Activated CD8-positive, alpha-beta memory T cell treated with anti-CD3 and anti-CD28 coated beads, Interleukin-2, amount 50 U/mL, for 48 hours (primary cell): ENCODE data around the gene NFKBIZ.

Source experiments
- DNase-seq: peaks from one replicate; pipeline ENCODE4 v3.0.0-alpha.2; 2020

The NFKBIZ gene

GRCh38 chr3:101848754-101849713 lies at the start of gene NFKBIZ:
Gene NFKBIZ (plus strand): TSS chr3:101849514. CDS start chr3:101849629, 115 bp downstream.
- peak; percentile 94 for DNase-seq

GRCh38 chr3:101801174-101801573 lies 48.1 kb upstream of the NFKBIZ start:
- DNase-seq: no peak

DNA sequence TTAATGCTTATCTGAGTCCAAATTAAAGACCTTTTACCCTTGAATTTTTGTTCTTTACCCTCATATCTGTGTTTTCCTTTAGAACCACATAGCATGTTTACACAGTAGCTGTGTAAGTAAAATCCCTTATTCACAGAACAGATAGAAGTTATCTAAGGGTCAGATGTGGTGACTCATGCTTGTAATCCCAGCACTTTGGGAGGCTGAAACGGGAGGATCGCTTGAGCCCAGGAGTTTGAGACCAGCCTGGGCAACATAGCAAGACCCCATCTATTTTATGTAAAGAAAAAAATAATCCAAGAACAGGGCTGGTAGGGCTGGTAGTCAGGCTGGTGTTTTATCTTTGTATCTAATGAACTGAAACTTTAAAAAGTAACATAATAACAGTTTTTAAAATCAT lies 47.1 kb upstream of the NFKBIZ start:
- DNase-seq: no peak

DNA sequence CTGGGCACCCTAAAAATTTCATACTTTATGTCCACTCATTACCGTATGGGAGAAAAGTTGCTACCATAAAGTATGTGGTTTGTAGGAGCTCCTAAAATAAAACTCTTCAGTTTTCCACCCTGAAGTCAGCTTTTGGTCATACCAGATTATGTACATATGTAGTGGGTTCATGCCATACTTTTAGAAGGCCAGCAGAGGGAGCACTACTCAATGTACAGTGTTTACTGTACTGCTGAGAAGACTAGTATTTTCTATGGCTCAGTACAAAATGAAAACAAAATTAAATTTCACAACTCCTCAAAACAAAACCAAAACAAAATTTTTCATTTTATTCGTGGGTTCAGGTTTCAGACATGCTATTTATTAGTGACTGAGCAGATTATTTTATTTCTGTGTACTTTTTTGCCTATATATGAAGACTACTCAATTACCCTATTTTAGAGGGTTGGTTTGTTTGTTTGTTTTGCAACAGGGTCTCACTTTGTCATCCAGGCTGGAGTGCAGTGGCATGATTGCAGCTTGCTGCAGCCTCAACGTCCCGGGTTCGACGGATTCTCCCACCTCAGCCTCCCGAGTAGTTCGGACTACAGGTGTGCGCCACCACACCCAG lies 46.0 kb upstream of the NFKBIZ start:
- DNase-seq: no peak

DNA sequence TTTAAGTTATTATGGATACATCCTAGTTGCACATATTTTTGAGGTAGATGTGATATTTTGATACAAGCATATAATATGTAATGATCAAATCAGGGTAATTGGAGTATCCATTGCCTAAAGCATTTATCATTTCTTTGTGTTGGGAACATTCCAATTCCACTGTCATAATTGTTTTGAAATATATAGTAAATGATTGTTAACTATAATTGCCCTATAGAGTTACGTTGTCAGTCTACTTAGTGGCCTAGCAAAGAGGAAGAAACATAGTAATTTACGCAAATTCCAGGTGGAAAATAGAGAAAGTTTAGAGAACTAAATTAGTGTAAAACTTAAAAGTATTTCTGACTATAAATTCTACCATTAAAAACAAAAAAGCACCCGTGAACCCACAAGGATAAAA lies 45.4 kb upstream of the NFKBIZ start:
- no peak for DNase-seq

- DNase-seq: no peak
Observed at GRCh38 chr3:101806491-101806890, 42.8 kb upstream of the NFKBIZ start.

- no peak for DNase-seq
Observed at GRCh38 chr3:101807888-101808287, 41.4 kb upstream of the NFKBIZ start.

DNA sequence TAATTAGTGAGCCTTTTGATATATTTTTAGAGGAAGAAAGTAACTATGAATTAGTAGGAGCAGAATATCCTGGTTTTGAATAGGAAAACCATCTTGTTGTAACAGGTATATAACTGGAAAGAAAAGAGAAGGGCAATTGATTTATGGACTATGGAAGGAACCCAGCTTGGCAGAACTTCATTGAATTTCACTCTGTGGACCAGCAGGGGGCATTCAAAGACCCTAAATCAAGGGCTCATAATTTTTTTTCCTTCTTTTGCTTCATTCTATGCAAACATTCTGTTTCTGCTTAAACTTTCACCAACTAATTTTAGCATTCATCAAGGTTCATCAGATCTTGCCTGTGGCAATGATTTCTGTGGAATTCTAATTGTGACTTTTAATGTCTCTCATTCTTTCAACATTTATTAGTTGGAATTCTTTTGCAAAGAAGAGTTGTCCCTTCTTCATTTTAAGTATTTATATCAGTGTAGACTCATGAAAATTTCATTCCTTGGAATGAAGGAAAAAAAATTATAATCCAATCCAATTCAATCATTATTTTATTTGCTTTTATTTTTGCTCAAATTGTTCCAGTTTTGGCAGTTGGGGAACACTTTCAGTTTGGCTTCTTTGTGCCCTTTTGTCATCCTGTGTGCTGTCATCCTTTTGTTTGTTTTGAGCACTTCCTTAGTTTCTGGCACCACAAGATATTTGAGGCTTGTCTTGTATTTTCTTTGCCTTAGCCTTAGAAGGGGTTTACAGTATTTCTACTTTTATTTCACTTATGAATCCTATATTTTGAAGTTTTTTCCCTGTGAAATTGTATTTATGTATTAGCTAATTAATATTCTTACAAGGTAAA lies 39.9 kb upstream of the NFKBIZ start:
- DNase-seq: no peak

DNA sequence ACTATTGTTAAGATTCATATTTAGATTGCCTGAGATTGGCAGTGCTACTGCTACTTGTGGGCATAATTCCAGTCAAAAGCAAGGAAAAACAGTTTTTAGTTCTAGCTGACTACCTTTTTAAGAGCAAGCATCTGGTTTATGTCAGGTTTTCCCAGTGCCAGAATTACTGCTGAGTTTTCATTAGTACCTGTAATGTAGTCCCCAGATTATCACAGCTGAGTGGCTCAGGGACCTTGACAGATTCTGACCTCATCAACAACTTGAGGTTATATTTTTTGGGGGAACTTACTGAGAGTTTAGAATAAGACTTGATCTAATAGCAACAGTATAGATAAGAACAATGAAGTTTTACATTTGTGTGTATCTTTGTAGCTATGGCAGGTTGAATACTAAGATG lies 39.3 kb upstream of the NFKBIZ start:
- DNase-seq: no peak

- no peak for DNase-seq
Observed at GRCh38 chr3:101811875-101812274, 37.4 kb upstream of the NFKBIZ start.

DNA sequence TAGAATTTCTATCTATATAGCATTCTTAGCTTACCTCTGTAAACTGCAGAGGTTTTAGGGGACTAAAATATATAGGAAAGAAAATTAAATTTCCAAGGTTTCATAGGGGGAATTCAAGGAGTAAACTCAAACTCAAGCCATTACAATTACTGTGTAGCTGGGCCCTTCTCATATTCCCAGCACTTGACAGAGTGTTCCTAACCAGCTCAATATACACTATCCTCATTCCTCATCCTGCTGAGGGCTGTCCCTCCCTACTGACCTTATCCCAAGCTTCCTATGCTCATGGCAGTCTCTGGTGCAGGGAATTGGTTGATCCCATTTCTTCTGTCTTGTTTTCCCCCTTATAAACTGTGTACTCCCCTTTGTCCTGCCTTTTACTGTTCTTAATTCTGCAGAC lies 36.4 kb upstream of the NFKBIZ start:
- no peak for DNase-seq

DNA sequence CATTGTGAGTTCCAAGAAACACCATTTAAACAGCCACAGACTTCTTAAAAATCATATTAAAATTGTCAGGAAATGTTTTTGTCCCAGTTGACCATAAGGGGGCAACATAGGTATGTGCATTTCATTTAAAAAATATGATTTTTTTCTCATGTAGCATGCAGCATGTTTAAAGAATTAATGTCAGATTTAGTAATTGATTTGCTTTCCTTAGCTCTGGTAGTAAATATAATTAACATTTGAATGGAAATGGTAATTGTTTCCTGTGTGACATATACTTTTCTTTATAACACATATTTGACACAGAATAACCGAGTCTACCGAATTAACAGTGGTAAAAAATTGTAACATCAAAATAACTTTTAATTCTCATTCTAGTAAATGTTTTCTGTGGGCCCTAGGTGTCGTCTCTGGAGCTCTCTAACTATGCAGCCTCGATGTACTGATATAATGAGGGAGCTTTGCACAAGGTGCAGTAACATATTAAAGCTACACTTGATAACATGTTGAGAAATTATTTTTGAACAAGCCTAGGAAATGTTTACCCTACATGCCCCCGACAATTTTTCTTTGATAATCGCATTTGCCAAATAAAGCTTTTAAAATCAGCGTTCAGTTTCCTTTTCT lies 35.4 kb upstream of the NFKBIZ start:
- DNase-seq: no peak

- DNase-seq: no peak
Observed at GRCh38 chr3:101814835-101815234, 34.5 kb upstream of the NFKBIZ start.

DNA sequence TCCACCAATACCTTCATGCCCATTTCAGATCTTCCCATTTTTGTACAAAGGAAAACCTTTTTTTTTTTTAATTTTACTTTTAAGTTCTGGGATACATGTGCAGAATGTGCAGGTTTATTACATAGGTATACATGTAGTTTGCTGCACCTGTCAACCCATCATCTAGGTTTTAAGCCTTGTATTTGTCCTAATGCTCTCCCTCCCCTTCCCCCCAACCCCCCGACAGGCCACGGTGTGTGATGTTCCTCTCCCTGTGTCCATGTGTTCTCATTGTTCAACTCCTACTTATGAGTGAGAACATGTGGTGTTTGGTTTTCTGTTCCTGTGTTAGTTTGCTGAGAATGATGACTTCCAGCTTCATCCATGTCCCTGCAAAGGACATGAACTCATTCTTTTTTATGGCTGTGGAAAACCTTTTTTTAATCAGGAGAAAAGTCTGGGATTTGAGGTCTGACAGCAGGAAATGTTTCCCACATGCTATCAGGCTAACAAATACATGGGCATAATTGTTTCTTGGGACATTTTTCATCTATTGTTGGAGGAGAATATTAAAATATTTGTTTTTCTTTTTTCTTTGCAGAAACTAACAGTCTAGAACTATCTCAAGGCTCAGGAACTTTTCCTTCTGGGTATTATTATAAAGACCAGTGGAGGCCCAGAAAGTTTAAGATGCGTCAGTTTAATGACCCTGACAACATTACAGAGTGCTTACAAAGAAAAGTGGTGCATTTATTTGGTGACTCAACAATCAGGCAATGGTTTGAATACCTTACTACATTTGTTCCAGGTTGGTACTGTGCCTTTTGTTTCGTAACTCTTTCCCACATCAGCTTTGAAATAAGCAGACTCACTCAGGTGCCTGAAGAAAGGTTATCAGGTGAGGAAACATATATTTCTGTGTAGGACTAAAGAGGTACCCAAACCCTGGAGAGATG lies 32.8 kb upstream of the NFKBIZ start:
- DNase-seq: no peak

DNA sequence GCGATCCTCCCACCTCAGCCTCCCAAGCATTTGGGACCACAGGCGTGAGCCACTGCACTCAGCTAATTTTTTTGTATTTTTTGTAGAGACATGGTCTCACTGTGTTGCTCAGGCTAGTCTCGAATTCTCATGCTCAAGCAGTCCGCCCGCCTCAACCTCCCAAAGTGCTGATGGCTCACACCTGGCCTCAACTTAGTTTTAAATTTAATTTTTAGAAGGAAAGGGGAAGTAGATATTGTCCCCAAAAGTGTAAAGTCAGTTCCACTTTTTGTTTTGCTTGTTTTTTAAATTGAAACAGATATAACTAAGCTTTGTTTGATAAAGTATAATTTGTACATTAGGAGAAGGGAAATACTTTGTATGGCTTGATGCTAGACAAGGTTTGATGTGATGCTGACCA lies 31.3 kb upstream of the NFKBIZ start:
- no peak for DNase-seq

DNA sequence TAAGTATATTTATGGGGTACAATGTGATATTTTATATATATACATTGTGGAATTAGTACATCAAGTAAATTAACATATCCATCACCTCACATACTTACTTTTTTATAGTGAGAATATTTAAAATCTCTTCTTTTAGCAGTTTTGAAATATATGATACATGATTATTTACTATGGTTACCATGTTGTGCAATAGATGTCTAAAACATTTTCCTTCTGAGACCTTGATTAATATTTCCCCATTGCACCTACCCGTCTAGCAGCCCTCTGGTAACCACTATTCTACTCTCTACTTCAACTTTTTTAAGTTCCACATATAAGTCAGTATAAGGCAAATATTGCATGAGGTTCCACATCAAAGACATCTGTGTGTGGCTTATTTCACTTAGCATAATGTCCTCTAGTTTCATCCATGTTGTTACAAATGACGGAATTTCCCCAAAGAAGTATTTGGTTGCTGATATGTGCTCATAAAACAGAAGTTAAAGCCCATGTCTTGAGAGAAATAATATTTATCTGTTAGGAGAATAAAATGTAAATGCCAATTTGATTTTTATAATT lies 29.6 kb upstream of the NFKBIZ start:
- DNase-seq: no peak

DNA sequence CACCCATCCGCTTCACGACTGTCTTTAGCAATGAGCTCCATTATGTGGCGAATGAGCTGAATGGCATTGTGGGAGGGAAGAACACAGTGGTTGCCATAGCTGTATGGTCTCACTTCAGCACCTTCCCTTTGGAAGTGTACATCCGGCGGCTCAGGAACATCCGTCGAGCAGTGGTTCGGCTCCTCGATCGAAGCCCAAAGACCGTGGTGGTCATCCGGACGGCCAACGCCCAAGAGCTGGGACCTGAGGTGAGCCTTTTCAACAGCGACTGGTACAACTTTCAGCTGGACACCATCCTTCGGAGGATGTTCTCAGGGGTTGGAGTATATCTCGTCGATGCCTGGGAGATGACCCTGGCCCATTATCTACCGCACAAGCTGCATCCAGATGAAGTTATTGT lies 27.8 kb upstream of the NFKBIZ start:
- DNase-seq: no peak

DNA sequence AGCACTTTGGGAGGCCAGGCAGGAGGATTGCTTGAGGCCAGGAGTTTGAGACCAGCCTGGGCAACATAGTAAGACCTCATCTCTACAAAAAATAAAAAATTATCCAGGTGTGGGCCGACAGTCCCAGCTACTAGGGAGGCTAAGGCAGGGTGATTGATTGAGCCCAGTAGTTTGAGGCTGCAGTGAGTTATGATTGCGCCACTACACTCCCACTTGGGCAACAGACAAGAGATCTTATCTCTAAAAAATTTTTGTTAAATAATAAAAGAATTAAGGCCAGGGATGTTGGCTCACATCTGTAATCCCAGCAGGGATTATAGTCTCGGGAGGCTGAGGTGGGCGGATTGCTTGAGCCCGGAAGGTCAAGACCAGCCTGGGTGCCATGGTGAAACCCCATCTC lies 25.8 kb upstream of the NFKBIZ start:
- no peak for DNase-seq

- DNase-seq: no peak
Observed at GRCh38 chr3:101824702-101825101, 24.6 kb upstream of the NFKBIZ start.

- DNase-seq: no peak
Observed at GRCh38 chr3:101825904-101826445, 23.3 kb upstream of the NFKBIZ start.
